ENCODE measurements around the gene BATF. TPM values are rescaled to one million over a fixed set of nuclear protein-coding genes. Genes with fewer than 3 reads are reported as not detected.
"Not testable (repeated sequence)": the region's sequence is repeated elsewhere in the genome, so short reads cannot be mapped to it uniquely, and the experiment has no call there.

The BATF gene, protein sequence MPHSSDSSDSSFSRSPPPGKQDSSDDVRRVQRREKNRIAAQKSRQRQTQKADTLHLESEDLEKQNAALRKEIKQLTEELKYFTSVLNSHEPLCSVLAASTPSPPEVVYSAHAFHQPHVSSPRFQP
- total RNA-seq = 10 to 100 TPM; 17.1 to 20.6 TPM
- polyA plus RNA-seq = 10 to 100 TPM; 46.6 to 53.8 TPM

DNA sequence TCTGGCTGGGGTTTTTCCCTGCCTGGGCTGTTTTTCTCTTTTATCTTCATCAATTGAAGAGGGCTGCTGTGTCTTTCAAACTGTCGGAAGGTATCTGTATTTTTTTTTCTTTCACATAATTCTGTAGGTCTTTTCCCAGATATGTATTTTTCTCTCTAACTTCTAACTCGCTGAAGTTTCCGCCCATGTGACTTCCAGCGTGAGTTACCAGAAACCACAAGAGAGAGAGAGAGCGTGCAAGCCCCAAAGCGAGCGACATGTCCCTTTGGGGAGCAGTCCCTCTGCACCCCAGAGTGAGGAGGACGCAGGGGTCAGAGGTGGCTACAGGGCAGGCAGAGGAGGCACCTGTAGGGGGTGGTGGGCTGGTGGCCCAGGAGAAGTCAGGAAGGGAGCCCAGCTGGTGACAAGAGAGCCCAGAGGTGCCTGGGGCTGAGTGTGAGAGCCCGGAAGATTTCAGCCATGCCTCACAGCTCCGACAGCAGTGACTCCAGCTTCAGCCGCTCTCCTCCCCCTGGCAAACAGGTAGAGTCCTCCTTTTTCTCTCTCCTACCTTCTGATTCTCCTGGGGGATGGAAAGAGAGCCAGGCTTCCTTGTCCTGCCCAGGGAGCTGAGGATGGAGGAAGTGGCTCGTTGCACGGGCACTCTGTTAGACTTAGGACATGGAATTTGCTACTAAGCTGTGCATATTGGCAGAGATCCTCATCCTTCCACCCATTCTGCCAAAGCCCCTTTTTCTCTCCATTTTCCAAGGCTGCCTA lies at the start of gene BATF:
BATF (plus strand) TSS at position 246 of the 759 bp plus-strand sequence; CDS start at position 460, 214 bp downstream.
- Histone ChIP-seq H3K4me3 (ENCODE audit: low read length in 2 of 2) (peak within 1 kb of the TSS; percentile 81 to 90), H3K27me3 (ENCODE audit: insufficient read depth, low read length) (no peaks in the 10 kb centered on the region), H3K9me3 (ENCODE audit: control insufficient read depth in 1 of 2, low read length in 2 of 2) (no peaks in the 10 kb centered on the region), H3K36me3 (ENCODE audit: insufficient read depth, low read length) (no peaks in the 10 kb centered on the region), H3K4me1 (ENCODE audit: insufficient read depth, low read length) (peaks cover 69% of the 10 kb centered on the region), H3K27ac (ENCODE audit: low read depth, low read length) (peak within 1 kb of the TSS; percentile 88)
- H3K4me3 Mint-ChIP-seq = peak within 1 kb of the TSS; percentile 96 to 100 (median 99)
- H3K27me3 Mint-ChIP-seq = no peaks in the 10 kb centered on the region
- peaks cover 47 to 84% (median 65%) of the 10 kb centered on the region in 4 donors for H3K4me1 Mint-ChIP-seq
- ChIA-PET CTCF (ENCODE audit: partially characterized antibody) (interaction anchor here (0.6 to 5.7 kb wide), 9 partner anchors 9 to 132 kb away, joined by 3 to 59 read pairs (median 7); partner anchors contain the start of gene FLVCR2), POLR2A (ENCODE audit: partially characterized antibody) (interaction anchor here (0.7 to 13.8 kb wide), 11 partner anchors 8 to 189 kb away, joined by 3 to 292 read pairs (median 9); partner anchors contain the start of genes ERG28, FLVCR2 and TTLL5)
- peaks cover 14 to 28% of the 10 kb centered on the region in 2 donors for H3K36me3 Mint-ChIP-seq
- no peaks in the 10 kb centered on the region for H3K9me3 Mint-ChIP-seq
- H3K27ac Mint-ChIP-seq = peak within 1 kb of the TSS; percentile 94 to 99 (median 98)
- intact Hi-C loops (cut with micrococcal nuclease) = loop anchor here (1.0 kb wide), 3 partner anchors 17 to 139 kb away; partner anchors contain the start of gene TTLL5
- peak; percentile 79 to 90 (median 82) for DNase-seq

DNA sequence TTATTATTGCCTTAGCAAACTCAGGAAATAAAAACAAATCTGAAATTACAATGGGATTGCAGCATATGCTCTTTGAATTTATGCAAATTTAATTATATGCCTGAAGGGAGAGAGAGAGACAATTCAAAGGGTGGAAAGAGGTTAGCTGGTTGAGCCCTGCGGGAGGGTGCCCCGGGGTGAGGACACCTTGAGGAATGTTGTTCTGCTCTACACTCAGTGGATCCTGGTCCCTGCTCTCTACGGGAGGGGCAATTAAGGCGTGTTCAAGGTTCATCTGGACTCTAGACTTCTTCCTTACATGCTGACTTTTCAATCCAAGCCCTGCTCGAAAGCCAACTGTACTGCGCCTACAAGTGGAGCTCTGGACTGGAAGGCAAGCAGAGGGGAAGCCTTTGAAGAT lies 48.1 kb upstream of the BATF start:
- H3K9me3 ChIP-seq (ENCODE audit: control insufficient read depth in 1 of 2, low read length in 2 of 2); H3K27ac ChIP-seq (ENCODE audit: low read depth, low read length); H3K4me1 Mint-ChIP-seq; intact Hi-C loops (cut with micrococcal nuclease); POLR2A ChIA-PET (ENCODE audit: partially characterized antibody); H3K27me3 ChIP-seq (ENCODE audit: insufficient read depth, low read length); H3K36me3 Mint-ChIP-seq; H3K36me3 ChIP-seq (ENCODE audit: insufficient read depth, low read length); H3K4me1 ChIP-seq (ENCODE audit: insufficient read depth, low read length); H3K27ac Mint-ChIP-seq; H3K4me3 ChIP-seq (ENCODE audit: low read length in 2 of 2); H3K9me3 Mint-ChIP-seq; H3K27me3 Mint-ChIP-seq; H3K4me3 Mint-ChIP-seq; DNase-seq: not testable (repeated sequence)
- CTCF ChIA-PET (ENCODE audit: partially characterized antibody) = interaction anchor here (0.7 kb wide), 1 partner anchor 12 kb away, joined by 3 read pairs; no protein-coding TSS in a partner anchor

GRCh38 chr14:75476274-75476995 lies 45.8 kb upstream of the BATF start:
- Mint-ChIP-seq H3K27me3 (peaks cover 4% of the 10 kb centered on the region in 2 donors), H3K36me3 (no peaks in the 10 kb centered on the region), H3K4me1 (no peaks in the 10 kb centered on the region), H3K9me3 (no peaks in the 10 kb centered on the region), H3K4me3 (no peak overlapping the region), H3K27ac (no peak overlapping the region)
- no peaks in the 10 kb centered on the region for H3K9me3 ChIP-seq (ENCODE audit: control insufficient read depth in 1 of 2, low read length in 2 of 2)
- H3K27ac ChIP-seq (ENCODE audit: low read depth, low read length) = no peak overlapping the region
- intact Hi-C loops (cut with micrococcal nuclease) = no loop called here
- no peaks in the 10 kb centered on the region for H3K4me1 ChIP-seq (ENCODE audit: insufficient read depth, low read length)
- H3K4me3 ChIP-seq (ENCODE audit: low read length in 2 of 2) = no peak overlapping the region
- no peaks in the 10 kb centered on the region for H3K27me3 ChIP-seq (ENCODE audit: insufficient read depth, low read length)
- DNase-seq = no peak
- POLR2A ChIA-PET (ENCODE audit: partially characterized antibody) = no interaction called here
- no peaks in the 10 kb centered on the region for H3K36me3 ChIP-seq (ENCODE audit: insufficient read depth, low read length)
- CTCF ChIA-PET (ENCODE audit: partially characterized antibody) = interaction anchor here (0.6 to 4.7 kb wide), 4 partner anchors 12 to 226 kb away, joined by 3 to 23 read pairs (median 4); no protein-coding TSS in a partner anchor

DNA sequence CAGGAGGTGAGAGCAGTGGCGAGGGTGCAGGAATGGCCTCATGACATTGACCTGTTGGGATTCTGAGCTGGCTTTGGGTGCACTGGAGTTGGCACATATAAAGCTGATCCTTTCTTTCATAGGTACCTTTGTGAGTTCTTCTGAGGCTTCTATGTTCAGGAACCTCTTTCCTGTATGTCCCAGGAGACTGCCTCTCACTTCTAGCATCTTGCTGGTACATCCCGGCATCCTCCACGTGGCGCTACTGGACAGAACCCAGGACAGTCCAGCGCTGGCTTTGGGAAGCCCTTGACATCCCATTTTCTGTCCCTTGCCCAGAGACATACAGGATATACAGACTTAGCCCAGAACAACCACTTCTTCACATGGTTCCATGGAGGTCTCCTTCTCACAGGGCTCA lies 44.4 kb upstream of the BATF start:
- ChIA-PET POLR2A (ENCODE audit: partially characterized antibody) (no interaction called here), CTCF (ENCODE audit: partially characterized antibody) (interaction anchor here (1.5 to 4.7 kb wide), 2 partner anchors 11 to 17 kb away, joined by 3 to 23 read pairs; no protein-coding TSS in a partner anchor)
- Histone ChIP-seq H3K9me3 (ENCODE audit: control insufficient read depth in 1 of 2, low read length in 2 of 2) (no peaks in the 10 kb centered on the region), H3K4me3 (ENCODE audit: low read length in 2 of 2) (no peak overlapping the region), H3K36me3 (ENCODE audit: insufficient read depth, low read length) (no peaks in the 10 kb centered on the region), H3K4me1 (ENCODE audit: insufficient read depth, low read length) (no peaks in the 10 kb centered on the region), H3K27me3 (ENCODE audit: insufficient read depth, low read length) (no peaks in the 10 kb centered on the region), H3K27ac (ENCODE audit: low read depth, low read length) (no peak overlapping the region)
- Mint-ChIP-seq H3K27me3 (peaks cover 2 to 4% of the 10 kb centered on the region in 2 donors), H3K27ac (peak overlapping the region in 1 of 7 donors; percentile 38), H3K9me3 (no peaks in the 10 kb centered on the region), H3K36me3 (no peaks in the 10 kb centered on the region), H3K4me1 (no peaks in the 10 kb centered on the region), H3K4me3 (no peak overlapping the region)
- intact Hi-C loops (cut with micrococcal nuclease) = no loop called here
- no peak for DNase-seq

- no peaks in the 10 kb centered on the region for H3K4me1 Mint-ChIP-seq
- no peak for DNase-seq
- ChIA-PET CTCF (ENCODE audit: partially characterized antibody) (interaction anchor here (1.4 to 4.7 kb wide), 2 partner anchors 9 to 167 kb away, joined by 3 to 23 read pairs; no protein-coding TSS in a partner anchor), POLR2A (ENCODE audit: partially characterized antibody) (no interaction called here)
- Histone ChIP-seq H3K9me3 (ENCODE audit: control insufficient read depth in 1 of 2, low read length in 2 of 2) (no peaks in the 10 kb centered on the region), H3K27ac (ENCODE audit: low read depth, low read length) (no peak overlapping the region), H3K4me3 (ENCODE audit: low read length in 2 of 2) (no peak overlapping the region), H3K4me1 (ENCODE audit: insufficient read depth, low read length) (no peaks in the 10 kb centered on the region), H3K27me3 (ENCODE audit: insufficient read depth, low read length) (no peaks in the 10 kb centered on the region), H3K36me3 (ENCODE audit: insufficient read depth, low read length) (no peaks in the 10 kb centered on the region)
- no peaks in the 10 kb centered on the region for H3K9me3 Mint-ChIP-seq
- no peak overlapping the region for H3K4me3 Mint-ChIP-seq
- no peaks in the 10 kb centered on the region for H3K36me3 Mint-ChIP-seq
- no peak overlapping the region for H3K27ac Mint-ChIP-seq
- peaks cover 2 to 4% of the 10 kb centered on the region in 2 donors for H3K27me3 Mint-ChIP-seq
- intact Hi-C loops (cut with micrococcal nuclease) = no loop called here
These were observed 42.3 kb upstream of the BATF start for GRCh38 chr14:75479770-75480600.

DNA sequence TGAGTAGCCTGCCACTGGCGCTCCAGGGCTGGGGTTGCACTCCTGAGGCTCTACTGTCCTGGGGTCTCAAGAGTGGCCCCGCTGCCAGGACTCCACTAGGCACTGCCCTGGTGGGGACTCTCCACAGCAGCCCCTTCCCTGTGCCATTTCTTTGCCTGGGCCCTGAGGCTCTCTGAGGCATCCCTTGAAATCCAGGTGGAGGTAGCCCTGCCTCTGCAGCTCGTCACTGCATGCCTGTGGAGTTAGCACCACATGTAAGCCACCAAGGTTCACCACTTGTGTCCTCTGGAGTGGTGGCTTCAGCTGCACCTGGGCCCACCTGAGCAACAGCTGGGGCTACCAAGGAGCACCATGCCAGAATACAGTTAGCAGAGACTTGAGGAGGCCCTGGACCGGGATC lies 39.9 kb upstream of the BATF start:
- no peaks in the 10 kb centered on the region for H3K36me3 Mint-ChIP-seq
- intact Hi-C loops (cut with micrococcal nuclease) = no loop called here
- H3K4me3 ChIP-seq (ENCODE audit: low read length in 2 of 2) = no peak overlapping the region
- no peaks in the 10 kb centered on the region for H3K27me3 Mint-ChIP-seq
- H3K9me3 Mint-ChIP-seq = no peaks in the 10 kb centered on the region
- POLR2A ChIA-PET (ENCODE audit: partially characterized antibody) = no interaction called here
- no peaks in the 10 kb centered on the region for H3K9me3 ChIP-seq (ENCODE audit: control insufficient read depth in 1 of 2, low read length in 2 of 2)
- H3K36me3 ChIP-seq (ENCODE audit: insufficient read depth, low read length) = no peaks in the 10 kb centered on the region
- no peak overlapping the region for H3K27ac ChIP-seq (ENCODE audit: low read depth, low read length)
- H3K4me1 Mint-ChIP-seq = peaks cover 3 to 10% (median 6%) of the 10 kb centered on the region in 4 donors
- H3K27ac Mint-ChIP-seq = no peak overlapping the region
- H3K4me1 ChIP-seq (ENCODE audit: insufficient read depth, low read length) = peaks cover 5% of the 10 kb centered on the region
- no peak for DNase-seq
- H3K27me3 ChIP-seq (ENCODE audit: insufficient read depth, low read length) = no peaks in the 10 kb centered on the region
- CTCF ChIA-PET (ENCODE audit: partially characterized antibody) = interaction anchor here (0.7 kb wide), 1 partner anchor 37 kb away, joined by 3 read pairs; no protein-coding TSS in a partner anchor
- no peak overlapping the region for H3K4me3 Mint-ChIP-seq

Data from CD4-positive, alpha-beta memory T cell (primary cell).